ENCODE data around the gene LHPP. TPM values are rescaled to one million over a fixed set of nuclear protein-coding genes. Genes with fewer than 3 reads are reported as not detected.

The LHPP gene
- total RNA-seq, 1 experiment from 2014 or later, result 24.7 TPM

DNA sequence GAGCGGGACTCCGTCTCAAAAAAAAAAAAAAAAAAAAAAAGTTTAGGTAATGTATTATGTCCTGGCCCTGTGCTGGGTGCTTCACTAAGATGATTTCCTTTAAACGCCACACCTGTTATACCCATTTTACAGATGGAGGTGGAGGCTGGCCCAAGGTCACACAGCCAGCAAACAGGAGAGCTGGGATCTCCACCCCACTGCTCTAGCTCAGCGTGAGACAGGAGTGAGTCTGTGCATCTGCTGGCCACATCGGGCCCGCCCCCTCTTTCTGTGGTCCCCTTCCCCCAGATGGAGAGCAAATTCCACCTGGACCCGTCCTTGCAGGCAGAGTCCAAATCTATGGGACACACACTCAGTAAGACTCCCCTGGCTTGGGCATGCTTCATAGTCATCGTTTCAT, 51.0 kb downstream of the LHPP start:
- POLR2A ChIA-PET (ENCODE audit: unreplicated experiment), result no interaction called here
- H3K4me2 ChIP-seq, result no peak overlapping the region
- H3F3A ChIP-seq (ENCODE audit: insufficient read depth, low read depth), result no peaks in the 10 kb centered on the region
- DNase-seq, result no peak
- no peaks in the 10 kb centered on the region for H3K27me3 ChIP-seq (ENCODE audit: insufficient read depth, low read depth)
- no peaks in the 10 kb centered on the region for H3K36me3 ChIP-seq (ENCODE audit: low read depth)
- H3K79me2 ChIP-seq (ENCODE audit: low read depth), result no peaks in the 10 kb centered on the region
- no peak overlapping the region for H2AFZ ChIP-seq
- no peak overlapping the region for H3K27ac ChIP-seq
- no peaks in the 10 kb centered on the region for H3K9me3 ChIP-seq (ENCODE audit: insufficient read depth, low read depth)
- H4K20me1 ChIP-seq (ENCODE audit: insufficient read depth), result no peaks in the 10 kb centered on the region
- TF ChIP-seq CTCF (conservative IDR thresholded peaks at IDR 0.05) (no peak), EZH2 (IDR thresholded peaks at IDR 0.05; ENCODE audit: low read depth) (no peak)
- intact Hi-C loops (cut with micrococcal nuclease; ENCODE audit: unreplicated experiment), result no loop called here
- no peaks in the 10 kb centered on the region for H3K9me2 ChIP-seq (ENCODE audit: insufficient read depth)
- no TSS peak for BruUV-seq (replicated peaks)
- H3K4me1 ChIP-seq (replicated peaks; ENCODE audit: insufficient read depth), result no peaks in the 10 kb centered on the region
- CTCF ChIA-PET, result interaction anchor here (0.6 kb wide), 1 partner anchor 941 kb away, joined by 11 read pairs; no protein-coding TSS in a partner anchor
- no peak overlapping the region for H3K4me3 ChIP-seq

DNA sequence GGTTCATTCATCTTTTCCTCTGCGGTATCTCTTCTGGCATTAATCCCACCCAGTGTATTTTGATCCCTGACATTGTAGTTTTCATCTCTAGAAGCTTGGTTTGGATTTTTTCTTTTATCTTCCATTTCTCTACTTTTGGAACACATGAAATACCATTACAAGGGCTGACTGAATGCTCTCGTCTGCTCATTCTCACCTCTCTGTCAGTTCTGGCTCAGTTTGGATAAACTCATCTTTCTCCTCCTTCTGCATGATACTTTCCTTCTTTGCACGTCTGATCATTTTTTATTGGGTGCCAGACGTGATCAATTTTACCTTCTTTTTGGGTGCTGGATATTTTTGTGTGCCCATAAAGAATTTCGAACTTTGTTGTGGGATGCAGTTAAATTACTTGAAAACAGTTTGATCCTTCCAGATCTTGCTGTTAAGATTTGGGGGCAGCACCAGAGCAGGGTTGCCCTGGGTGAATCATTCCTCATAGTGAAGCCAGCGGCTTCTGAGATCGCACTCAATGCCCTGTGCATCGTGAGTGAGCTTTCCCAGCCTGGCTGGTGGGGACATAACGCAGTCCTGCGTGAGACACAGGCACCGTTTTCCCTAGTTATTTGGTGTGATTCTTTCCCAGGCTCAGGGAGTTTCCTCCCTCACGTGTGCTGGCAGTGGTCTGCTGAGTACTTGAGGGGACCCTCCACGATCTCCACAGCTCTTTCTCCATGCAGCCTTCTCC, 53.8 kb downstream of the LHPP start:
- CTCF ChIA-PET, result no interaction called here
- no TSS peak for BruUV-seq (replicated peaks)

DNA sequence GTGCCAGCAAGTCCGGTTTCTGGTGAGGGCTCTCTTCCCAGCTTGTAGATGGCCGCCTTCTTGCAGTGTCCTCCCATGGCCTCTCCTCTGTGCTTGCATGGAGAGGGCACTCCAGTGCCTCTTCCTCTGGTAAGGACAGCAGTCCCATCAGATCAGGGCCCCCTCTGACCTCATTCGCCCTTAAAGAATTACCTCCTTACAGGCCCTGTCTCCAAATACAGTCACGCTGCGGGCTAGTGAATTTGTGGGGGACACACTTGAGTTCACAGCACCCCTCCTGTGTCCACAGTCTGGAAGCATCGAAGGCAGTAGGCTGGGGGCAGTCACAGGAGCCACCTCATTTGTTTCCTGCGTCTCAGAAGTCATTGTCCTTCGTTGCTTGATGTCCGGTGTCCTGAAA, 54.6 kb downstream of the LHPP start:
- no TSS peak for BruUV-seq (replicated peaks)
- Histone ChIP-seq H3K4me2 (no peak overlapping the region), H3K27me3 (ENCODE audit: insufficient read depth, low read depth) (no peaks in the 10 kb centered on the region), H3K9me2 (ENCODE audit: insufficient read depth) (no peaks in the 10 kb centered on the region), H3K4me1 (replicated peaks; ENCODE audit: insufficient read depth) (no peaks in the 10 kb centered on the region), H2AFZ (no peak overlapping the region), H3K27ac (no peak overlapping the region), H4K20me1 (ENCODE audit: insufficient read depth) (no peaks in the 10 kb centered on the region), H3K4me3 (no peak overlapping the region), H3F3A (ENCODE audit: insufficient read depth, low read depth) (no peaks in the 10 kb centered on the region), H3K9me3 (ENCODE audit: insufficient read depth, low read depth) (no peaks in the 10 kb centered on the region), H3K36me3 (ENCODE audit: low read depth) (no peaks in the 10 kb centered on the region), H3K79me2 (ENCODE audit: low read depth) (no peaks in the 10 kb centered on the region)
- intact Hi-C loops (cut with micrococcal nuclease; ENCODE audit: unreplicated experiment), result no loop called here
- DNase-seq, result no peak
- ChIA-PET POLR2A (ENCODE audit: unreplicated experiment) (no interaction called here), CTCF (no interaction called here)
- TF ChIP-seq CTCF (conservative IDR thresholded peaks at IDR 0.05), result no peak
- no peak for TF ChIP-seq EZH2 (IDR thresholded peaks at IDR 0.05; ENCODE audit: low read depth)

More for the DNA sequence above, 53.8 kb downstream of the LHPP start:
- Histone ChIP-seq H4K20me1 (ENCODE audit: insufficient read depth) (no peaks in the 10 kb centered on the region), H3K27me3 (ENCODE audit: insufficient read depth, low read depth) (no peaks in the 10 kb centered on the region), H2AFZ (no peak overlapping the region), H3K4me2 (no peak overlapping the region), H3K9me2 (ENCODE audit: insufficient read depth) (no peaks in the 10 kb centered on the region), H3K79me2 (ENCODE audit: low read depth) (no peaks in the 10 kb centered on the region), H3K4me1 (replicated peaks; ENCODE audit: insufficient read depth) (no peaks in the 10 kb centered on the region), H3K4me3 (no peak overlapping the region), H3K9me3 (ENCODE audit: insufficient read depth, low read depth) (no peaks in the 10 kb centered on the region), H3F3A (ENCODE audit: insufficient read depth, low read depth) (no peaks in the 10 kb centered on the region), H3K27ac (no peak overlapping the region), H3K36me3 (ENCODE audit: low read depth) (no peaks in the 10 kb centered on the region)
- POLR2A ChIA-PET (ENCODE audit: unreplicated experiment), result no interaction called here
- intact Hi-C loops (cut with micrococcal nuclease; ENCODE audit: unreplicated experiment), result no loop called here
- no peak for TF ChIP-seq CTCF (conservative IDR thresholded peaks at IDR 0.05)
- TF ChIP-seq EZH2 (IDR thresholded peaks at IDR 0.05; ENCODE audit: low read depth), result no peak
- DNase-seq, result no peak
